Measurements from ENCODE around the gene SLC38A1. TPM values are rescaled to one million over a fixed set of nuclear protein-coding genes. Genes with fewer than 3 reads are reported as not detected.

The SLC38A1 gene
- total RNA-seq, 4 donors from 2014 or later = 173 to 200 (median 193) TPM

DNA sequence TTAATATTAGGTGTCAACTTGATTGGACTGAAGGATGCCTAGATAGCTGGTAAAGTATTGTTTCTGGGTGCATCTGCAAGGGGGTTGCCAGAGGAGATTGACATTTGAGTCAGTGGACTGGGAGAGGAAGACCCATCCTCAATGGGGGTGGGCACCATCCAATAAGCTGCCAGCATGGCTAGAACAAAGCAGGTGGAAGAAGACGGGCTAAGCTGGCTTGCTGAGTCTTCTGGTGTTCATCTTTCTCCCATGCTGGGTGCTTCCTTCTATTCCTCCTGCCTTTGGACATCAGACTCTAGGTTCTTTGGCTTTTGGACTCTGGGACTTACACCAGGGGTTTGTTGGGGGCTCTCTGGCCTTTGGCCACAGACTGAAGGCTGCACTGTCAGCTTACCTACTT, 87.4 kb downstream of the SLC38A1 start:
- no peak for TF ChIP-seq EP300 (IDR thresholded peaks at IDR 0.05)
- peak in 1 of 2 donors; percentile 36 for TF ChIP-seq POLR2AphosphoS5 (IDR thresholded peaks at IDR 0.05)
- no CpG with 5 or more reads among the region's 1 CpG for whole genome bisulfite sequencing
- intact Hi-C loops (cut with DNase I) = no loop called here

DNA sequence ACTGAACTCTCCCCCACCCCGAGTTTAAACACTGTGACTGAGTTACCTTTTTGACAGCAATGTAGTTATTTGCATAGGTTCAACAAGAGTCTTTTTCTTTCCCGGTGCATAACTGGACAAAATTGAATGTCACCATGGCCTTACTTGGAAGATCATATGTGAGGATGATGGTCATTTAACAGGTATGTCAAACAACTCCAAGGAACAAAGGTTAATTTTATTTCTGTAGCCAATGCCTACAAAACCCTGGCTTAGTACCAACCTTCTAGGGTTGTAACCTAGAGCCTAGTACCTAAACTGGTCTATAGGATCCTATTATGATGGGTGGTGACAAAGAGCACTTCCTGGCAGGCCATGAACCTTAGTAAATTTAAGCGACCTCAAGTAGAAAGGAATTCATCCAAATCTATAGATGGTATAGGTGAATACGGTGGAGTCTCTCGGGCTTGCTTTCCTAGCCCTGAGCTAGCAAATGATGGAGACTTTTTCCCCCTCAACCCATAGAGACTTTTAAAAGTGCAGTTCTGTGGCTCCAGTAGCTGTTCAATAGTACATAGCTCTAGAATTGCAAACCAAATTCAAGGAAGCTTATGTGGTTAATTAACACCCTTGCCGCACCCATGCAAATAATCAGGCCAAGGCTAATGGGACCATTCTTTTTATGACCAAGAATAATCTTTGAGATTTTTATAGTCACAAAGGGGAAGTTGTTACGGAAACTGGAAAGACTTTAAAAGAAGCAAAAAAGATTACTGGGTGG, 89.0 kb downstream of the SLC38A1 start:
- H3K27ac ChIP-seq (replicated peaks in 1 of 4) = no peak overlapping the region
- 73% methylated on average over 7 of the region's 7 CpGs for WGBS
- H3K27me3 ChIP-seq = no peaks in the 10 kb centered on the region
- no peak for TF ChIP-seq EP300 (IDR thresholded peaks at IDR 0.05)
- no peak for TF ChIP-seq POLR2AphosphoS5 (IDR thresholded peaks at IDR 0.05)
- TF ChIP-seq POLR2A (IDR thresholded peaks at IDR 0.05; ENCODE audit: low read depth) = no peak
- no peak for TF ChIP-seq CTCF (IDR thresholded peaks at IDR 0.05)
- H3K9me3 ChIP-seq = no peaks in the 10 kb centered on the region
- H3K4me1 ChIP-seq = peaks cover 0 to 4% (median 0%) of the 10 kb centered on the region in 4 donors
- no peak for DNase-seq (ENCODE audit: extremely low spot score)
- H3K4me3 ChIP-seq = no peak overlapping the region
- H3K36me3 ChIP-seq = no peaks in the 10 kb centered on the region
- intact Hi-C loops (cut with DNase I) = no loop called here

More for the DNA sequence above, 87.4 kb downstream of the SLC38A1 start:
- Histone ChIP-seq H3K27me3 (no peaks in the 10 kb centered on the region), H3K9me3 (no peaks in the 10 kb centered on the region), H3K27ac (replicated peaks in 1 of 4) (no peak overlapping the region), H3K4me1 (peaks cover 0 to 14% (median 3%) of the 10 kb centered on the region in 4 donors), H3K4me3 (no peak overlapping the region), H3K36me3 (no peaks in the 10 kb centered on the region)
- DNase-seq (ENCODE audit: extremely low spot score) = no peak

DNA sequence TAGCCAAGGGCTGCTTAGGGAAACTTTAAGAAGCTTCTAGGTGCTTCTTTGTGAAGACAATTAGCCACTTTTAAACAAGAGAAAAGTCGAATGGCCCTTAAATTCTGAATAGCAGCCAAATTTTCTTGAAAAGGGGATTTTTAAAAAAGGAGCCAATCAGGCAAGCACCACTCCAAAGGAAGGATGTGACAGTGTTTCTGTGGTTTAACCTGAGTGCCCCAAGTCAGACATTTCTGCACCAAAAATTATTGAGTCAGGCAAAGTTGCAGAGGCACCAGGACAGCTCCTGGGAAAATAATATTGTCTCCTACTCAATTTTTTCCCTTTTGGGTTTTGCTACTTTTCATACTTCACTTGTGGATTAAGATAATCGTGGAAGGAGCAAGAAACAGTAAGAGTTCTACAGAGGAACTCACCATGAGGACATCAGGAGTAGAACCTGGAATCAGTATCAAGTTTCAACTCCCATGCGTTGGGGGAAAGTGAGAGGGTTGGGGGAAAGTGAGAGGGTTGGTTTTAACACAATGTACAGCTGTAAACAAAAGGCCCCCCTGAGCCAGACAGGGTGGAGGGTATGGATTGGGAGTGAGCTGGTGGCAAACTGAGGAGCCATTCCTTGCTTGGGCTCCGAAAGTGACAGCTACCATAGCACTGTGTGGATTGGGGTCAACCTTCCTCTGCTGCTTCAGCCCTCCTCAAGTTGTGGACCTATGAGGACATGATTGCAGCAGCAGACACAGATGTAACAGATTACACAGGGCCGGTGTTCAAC, 90.8 kb downstream of the SLC38A1 start:
- Histone ChIP-seq H3K9me3 (no peaks in the 10 kb centered on the region), H3K4me3 (no peak overlapping the region), H3K4me1 (no peaks in the 10 kb centered on the region), H3K27me3 (no peaks in the 10 kb centered on the region), H3K27ac (replicated peaks in 1 of 4) (no peak overlapping the region), H3K36me3 (no peaks in the 10 kb centered on the region)
- no peak for DNase-seq (ENCODE audit: extremely low spot score)
- TF ChIP-seq CTCF (IDR thresholded peaks at IDR 0.05) (no peak), POLR2AphosphoS5 (IDR thresholded peaks at IDR 0.05) (no peak), EP300 (IDR thresholded peaks at IDR 0.05) (no peak), POLR2A (IDR thresholded peaks at IDR 0.05; ENCODE audit: low read depth) (no peak)
- intact Hi-C loops (cut with DNase I) = no loop called here
- WGBS = 71% methylated on average over 5 of the region's 5 CpGs

GRCh38 chr12:46177025-46177424, 91.8 kb downstream of the SLC38A1 start:
- 86% methylated on average over 3 of the region's 3 CpGs for WGBS
- intact Hi-C loops (cut with DNase I) = no loop called here
- Histone ChIP-seq H3K36me3 (no peaks in the 10 kb centered on the region), H3K27ac (replicated peaks in 1 of 4) (no peak overlapping the region), H3K4me1 (no peaks in the 10 kb centered on the region), H3K9me3 (no peaks in the 10 kb centered on the region), H3K27me3 (no peaks in the 10 kb centered on the region), H3K4me3 (no peak overlapping the region)
- DNase-seq (ENCODE audit: extremely low spot score) = no peak
- TF ChIP-seq POLR2A (IDR thresholded peaks at IDR 0.05; ENCODE audit: low read depth) = no peak
- no peak for TF ChIP-seq POLR2AphosphoS5 (IDR thresholded peaks at IDR 0.05)
- TF ChIP-seq EP300 (IDR thresholded peaks at IDR 0.05) = no peak
- no peak for TF ChIP-seq CTCF (IDR thresholded peaks at IDR 0.05)

DNA sequence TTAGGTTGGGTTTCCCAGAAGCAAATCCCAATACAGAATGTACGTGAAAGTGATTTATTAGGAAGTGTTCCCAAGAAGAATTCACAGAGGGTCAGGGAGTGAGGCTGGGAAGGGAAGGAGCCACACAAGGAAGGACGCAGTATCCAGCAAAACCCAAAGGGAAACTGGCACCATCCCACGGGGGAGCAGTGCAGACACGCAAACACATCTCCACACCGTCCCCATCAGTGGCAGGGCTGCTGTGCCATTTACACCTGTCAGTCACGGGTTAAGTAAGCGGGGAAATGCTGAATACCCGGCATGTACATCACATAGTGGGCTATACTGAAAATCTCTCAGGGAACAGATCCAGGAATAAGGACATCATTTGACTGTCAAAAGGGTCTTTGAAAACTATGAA, 93.9 kb downstream of the SLC38A1 start:
- no peaks in the 10 kb centered on the region for H3K9me3 ChIP-seq
- intact Hi-C loops (cut with DNase I) = no loop called here
- no peak overlapping the region for H3K4me3 ChIP-seq
- H3K4me1 ChIP-seq = no peaks in the 10 kb centered on the region
- TF ChIP-seq POLR2AphosphoS5 (IDR thresholded peaks at IDR 0.05) (no peak), POLR2A (IDR thresholded peaks at IDR 0.05; ENCODE audit: low read depth) (no peak), EP300 (IDR thresholded peaks at IDR 0.05) (no peak), CTCF (IDR thresholded peaks at IDR 0.05) (no peak)
- DNase-seq (ENCODE audit: extremely low spot score) = no peak
- 92% methylated on average over 8 of the region's 8 CpGs for WGBS
- H3K27me3 ChIP-seq = no peaks in the 10 kb centered on the region
- H3K36me3 ChIP-seq = no peaks in the 10 kb centered on the region
- no peak overlapping the region for H3K27ac ChIP-seq (replicated peaks in 1 of 4)

Measured in esophagus muscularis mucosa (tissue), 4 donors.